NK-92 (cell line): ENCODE data around the gene GALNT11.

Source experiments
- DNase-seq: peaks from one replicate; lab custom pipeline; 2025; ENCODE audit not compliant: unreplicated experiment; lab: John Stamatoyannopoulos, UW

The GALNT11 gene

DNA sequence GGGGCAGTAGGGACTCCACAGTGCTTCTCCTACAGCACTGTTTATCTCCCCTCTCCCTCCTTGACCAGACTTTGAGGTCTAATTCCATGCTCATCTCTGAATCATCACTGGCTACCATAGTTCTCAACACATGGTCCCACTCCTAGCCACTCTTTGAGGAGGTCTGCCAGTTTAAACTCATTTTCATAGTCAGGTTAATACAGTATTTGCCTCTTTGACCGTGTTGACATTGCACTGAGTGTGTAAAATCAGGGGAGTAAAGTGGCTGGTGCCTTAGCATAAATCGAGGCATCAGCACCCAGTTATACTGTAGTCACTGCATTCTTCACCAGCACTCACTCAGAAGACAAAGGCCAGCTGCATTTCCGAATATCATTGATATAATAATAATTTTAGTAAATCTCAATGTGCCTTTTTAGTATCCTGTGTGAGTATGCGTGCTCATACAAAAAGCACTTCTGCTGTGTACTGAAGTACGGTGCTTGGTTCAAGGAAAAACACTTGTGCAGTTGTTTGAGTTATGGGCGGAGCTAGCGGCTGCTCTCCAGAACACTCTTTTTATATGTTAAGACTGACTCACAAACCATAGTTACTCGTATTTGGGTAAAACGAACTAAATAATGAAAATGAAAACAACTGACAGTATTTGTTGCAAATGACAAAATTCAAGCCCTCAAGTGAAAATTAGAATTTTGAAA lies 89.7 kb downstream of the GALNT11 start:
- no peak for DNase-seq

DNA sequence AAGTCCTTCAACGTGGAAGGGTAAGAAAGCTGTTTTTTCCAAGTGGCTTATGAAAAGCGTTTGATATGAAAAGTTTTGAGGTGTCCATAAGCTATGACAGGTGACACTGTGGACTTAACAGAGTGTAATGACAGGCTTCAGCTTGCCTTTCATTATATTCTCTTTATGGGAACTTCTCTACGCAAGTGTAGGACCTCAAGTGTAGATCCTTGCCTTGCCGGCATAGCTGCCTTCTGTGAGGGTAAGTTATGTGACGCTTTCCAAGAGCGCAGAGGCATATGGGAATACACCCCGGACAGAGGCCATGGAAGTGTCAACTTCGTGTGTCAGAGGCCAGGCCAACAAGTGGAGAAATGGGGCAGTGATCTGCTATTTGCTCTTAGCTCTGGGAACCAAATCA lies 91.9 kb downstream of the GALNT11 start:
- no peak for DNase-seq

DNA sequence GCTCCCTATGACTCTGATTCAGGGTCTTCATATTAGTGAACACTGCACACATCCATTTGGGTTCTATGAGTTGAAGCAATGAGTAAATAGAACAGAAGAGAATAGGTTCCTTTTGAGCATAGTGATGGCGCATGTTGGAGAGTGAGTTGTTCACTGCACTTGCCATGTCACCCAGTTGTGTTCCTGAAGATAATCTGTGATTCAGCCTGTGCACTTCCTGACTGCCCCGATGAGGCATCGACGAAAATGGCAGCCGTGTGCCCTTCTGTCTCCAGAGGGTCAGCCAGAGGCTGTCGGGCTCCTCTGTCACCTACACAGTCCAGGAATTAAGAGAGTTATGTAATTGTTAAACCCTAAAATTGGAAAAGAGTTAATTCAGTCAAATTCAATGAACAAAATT lies 94.7 kb downstream of the GALNT11 start:
- DNase-seq, result no peak

DNA sequence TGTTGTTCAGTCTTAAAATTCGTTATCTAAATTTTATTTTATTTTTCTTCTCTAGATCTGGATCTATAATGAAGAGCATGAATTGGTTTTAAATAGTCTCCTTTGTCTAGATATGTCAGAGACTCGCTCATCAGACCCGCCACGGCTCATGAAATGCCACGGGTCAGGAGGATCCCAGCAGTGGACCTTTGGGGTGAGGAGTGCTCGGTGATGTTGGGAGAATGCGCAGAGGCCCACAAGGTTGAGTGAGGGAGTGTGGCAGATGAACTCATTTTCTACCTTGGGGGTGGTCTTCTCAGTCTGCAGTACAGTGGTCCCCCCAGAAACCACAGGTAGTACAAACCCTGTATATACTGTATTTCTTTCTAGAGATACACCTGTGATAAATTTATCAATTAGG lies 95.3 kb downstream of the GALNT11 start:
- no peak for DNase-seq

DNA sequence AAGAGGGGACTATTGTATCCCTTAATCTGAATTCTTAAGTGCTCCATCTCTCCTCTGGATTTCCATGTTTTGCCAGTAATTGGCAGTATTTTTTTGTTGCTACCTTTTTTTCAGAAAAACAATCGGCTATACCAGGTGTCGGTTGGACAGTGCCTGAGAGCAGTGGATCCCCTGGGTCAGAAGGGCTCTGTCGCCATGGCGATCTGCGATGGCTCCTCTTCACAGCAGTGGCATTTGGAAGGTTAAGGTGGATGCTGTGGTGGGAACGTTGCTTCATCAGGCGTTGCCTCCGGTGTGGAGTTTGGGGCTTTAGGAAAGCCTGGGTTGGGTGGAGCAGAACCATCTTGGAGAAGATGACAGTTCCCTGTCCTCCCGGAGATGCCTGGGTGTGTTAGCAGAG lies 96.0 kb downstream of the GALNT11 start:
- no peak for DNase-seq

DNA sequence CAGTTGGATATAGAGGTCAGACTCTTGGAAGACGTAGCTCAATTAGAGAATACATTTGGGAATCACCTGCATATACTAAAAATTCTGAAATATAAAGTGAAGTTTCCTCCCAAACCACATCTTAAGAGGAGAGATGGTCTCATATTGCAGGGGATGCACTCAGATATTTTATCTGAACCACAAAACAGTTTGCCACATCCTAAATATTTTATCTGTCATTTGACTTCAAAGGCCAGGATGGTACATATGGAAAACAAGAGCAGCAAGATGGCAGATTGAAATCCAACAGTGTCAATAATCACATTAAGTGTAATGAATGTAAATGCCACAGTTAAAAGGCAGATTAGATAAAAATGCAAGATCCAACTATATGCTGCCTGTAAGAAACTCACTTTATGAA lies 97.1 kb downstream of the GALNT11 start:
- no peak for DNase-seq

DNA sequence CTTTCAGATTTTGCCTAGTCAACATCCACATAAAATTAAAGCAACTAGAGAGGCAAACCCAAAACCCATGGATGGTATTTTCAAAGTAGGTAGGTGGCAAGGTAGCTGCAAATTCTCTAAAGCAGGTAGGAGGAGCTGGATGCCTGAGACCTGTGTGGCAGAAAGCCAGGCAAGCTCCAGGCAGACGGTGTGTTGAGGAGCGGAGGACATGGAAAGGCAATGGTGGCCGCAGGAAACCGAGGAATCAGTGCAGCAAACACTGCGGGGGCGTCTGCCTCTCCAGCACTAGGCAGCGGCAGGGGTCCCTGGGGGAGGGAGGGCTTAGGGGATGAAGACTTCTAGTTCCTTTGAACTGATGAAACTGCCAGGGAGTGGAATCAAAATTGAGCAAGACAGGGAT lies 101.3 kb downstream of the GALNT11 start:
- no peak for DNase-seq

DNA sequence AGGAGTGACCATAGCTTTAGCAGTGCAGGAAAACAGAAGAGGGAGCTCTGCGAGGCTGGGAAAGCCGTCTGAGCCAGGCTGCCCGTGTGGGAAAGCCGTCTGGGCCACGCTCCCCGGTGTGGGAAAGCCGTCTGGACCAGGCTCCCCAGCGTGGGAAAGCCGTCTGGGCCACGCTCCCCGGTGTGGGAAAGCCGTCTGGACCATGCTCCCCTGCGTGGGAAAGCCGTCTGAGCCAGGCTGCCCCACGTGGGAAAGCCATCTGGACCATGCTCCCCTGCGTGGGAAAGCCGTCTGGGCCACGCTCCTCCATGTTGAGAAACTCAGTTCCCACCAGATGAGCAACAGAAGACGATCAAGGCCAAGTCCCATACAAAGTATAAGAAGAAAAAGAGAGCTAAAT lies 101.8 kb downstream of the GALNT11 start:
- DNase-seq, result no peak

DNA sequence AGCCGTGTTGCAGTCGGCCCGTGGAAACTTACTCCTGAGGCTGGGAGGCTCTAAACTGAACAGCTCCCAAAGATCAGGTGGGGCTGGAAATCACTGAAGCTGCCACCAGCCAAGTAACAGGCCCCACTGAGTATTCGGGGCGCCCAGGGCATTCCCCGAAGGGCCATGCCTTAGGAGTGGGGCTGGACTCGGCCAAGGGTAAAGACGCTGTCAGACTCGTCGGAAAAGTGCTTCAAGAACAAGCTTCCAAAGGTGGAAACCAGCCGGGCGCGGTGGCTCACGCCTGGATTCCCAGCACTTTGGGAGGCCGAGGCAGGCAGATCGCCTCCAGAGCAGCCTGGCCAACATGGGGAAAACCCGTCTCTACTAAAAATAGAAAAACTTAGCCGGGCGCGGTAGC lies 102.8 kb downstream of the GALNT11 start:
- no peak for DNase-seq

DNA sequence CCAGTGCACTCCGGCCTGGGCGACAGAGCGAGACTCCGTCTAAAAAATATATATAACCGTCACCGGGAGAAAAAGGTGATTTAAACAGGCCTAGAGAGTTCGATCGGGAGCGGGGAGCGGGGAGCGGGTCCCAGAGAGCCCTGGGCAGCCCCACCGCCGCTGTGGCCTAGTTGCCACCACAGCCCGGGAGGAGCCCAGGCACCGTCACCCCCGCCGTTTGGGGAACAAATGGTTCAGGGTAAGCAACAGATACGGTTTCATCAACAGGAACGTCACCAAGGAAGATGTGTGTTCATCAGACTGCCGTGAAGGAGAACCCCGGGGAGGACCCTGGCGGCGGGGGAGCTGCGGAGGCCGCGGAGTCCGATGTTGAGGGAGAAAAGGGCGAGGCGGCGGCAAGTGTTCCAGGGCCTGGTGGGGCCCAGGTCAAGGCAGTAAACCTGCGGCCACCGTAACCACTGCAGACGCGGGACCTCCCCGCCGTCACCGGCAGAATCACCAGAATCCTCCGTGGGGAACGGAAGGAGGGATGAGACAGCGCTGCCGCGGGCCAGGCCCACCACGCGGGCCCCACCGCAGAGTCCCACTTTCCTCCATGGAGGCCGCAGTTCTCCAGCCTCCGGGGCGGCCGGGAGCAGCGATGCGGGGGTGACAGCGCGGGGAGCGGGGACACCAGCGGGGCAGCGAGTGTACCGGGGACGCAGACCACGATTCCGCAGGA lies 103.4 kb downstream of the GALNT11 start:
- no peak for DNase-seq

DNA sequence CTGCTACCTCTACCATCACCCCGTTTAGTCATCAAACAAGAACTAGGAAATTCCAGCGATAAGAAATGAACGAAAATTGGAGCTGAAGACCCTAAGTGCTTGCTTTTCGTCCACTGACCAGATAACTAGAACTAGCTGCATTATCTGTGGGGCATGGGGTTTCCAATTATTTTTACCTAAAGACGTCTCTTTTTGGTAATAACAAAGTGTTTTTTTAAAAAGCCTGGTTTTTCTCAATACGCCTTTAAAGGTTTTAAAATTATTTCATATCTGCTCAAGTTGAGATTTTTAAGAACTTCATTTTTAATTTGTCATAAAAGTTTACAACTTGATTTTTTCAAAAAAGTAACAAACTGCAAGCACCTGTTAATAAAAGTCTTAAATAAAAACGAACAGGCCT lies 104.2 kb downstream of the GALNT11 start:
- no peak for DNase-seq

DNA sequence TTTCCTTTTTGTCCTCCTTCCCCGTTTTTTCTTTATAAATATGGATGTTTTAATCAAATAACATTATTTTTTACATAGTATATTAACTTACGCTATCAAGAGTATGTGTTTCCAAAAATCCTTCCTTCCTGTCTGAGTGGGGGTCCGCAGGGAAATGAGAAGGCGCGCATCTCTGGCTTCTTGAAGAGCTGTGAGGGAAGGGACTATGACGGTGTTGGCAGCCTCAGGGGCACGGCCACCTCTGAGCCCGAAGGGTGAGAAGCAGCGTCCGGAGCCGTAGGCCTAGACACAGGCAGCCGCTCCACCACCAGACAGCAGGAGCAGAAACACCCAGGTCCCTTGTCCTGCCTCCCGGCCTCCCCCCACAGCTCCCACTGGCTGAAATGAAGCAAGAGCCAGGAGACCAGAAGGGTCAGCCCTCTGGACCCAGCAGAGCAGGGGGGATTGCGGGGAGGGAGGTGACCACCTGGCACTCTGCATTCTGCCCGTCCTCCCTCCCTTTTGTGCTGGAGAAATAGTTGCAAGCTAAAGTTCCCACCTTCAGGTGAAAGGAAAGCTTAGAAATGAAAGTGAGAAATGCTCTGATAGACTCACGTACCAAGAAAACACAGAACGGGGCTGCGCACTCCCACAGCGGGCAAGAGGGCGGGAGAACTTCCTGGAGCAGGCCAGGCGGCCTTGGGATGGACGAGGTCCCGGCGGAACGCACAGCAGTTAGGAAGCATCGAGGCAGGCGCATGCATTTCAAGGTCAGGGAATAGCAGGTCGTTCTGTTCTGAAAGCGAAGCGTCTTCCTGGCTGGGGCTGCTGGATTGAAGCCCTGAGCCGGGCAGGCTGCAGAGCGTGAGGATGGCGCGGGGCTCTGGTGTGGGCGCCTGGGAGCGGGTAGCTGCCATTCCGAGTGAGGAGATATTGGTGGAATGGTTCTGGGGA lies 105.5 kb downstream of the GALNT11 start:
- DNase-seq, result no peak

DNA sequence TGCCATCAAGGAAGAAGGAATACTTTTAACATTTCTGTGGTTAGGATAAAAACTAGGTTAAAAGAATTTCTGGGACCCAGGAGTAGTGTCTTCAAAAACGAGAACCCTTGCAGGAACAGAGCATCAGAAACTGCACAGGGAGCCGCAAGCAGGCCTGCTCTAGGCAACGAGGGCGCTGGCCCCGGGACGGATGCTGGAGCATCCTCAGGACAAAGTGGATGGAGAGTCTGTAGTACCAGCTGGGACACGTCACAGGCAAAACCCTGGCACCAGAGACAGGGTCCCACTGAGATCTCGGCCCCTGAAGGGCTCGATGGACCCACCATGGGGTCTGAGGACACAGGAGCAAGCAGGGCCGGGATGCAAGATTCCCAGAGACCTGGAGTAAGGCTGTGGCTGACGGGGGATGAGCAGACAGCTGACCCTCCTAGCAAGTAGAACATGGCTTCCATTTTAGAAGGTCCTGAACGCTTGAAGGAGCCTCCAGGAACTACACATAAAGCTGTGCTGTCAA lies 106.6 kb downstream of the GALNT11 start:
- no peak for DNase-seq

DNA sequence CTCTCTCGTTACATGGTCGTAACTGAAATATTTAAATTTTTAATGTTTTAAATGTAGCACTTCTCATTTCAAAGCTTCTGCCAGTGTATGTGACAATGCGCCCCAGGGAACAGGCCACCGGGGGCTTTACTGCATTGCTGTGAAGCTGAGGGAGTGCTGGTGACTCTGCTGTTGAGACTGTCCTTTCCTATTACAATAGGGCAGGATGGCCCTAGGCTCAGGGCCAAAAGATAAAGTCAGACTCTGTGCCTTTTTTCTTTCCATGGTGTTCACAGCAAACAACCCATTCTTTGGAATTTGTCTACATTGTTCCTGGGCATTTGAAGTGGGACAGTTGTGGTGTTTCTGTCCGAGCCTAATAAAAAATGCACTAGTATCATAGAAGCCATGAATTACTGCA lies 107.3 kb downstream of the GALNT11 start:
- DNase-seq, result no peak

DNA sequence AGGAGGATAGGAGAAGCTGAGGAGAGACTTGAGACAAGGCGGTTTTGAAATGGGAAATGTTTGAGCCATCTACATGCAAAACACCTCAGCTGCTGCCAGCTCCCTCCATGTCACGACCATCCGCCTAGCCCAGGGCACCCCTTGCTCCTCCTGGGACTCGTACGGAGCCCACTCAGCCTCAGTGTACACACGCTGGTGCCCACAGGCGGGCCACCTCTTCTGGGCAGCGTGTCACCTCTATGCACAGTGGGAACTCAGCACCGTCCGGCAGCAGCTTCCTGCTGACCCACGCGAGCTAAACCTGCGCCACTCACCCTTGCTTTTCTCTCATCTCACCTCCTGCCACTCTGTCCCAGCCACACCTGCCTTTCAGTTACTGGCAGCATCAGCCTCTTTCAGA lies 108.3 kb downstream of the GALNT11 start:
- DNase-seq, result no peak

DNA sequence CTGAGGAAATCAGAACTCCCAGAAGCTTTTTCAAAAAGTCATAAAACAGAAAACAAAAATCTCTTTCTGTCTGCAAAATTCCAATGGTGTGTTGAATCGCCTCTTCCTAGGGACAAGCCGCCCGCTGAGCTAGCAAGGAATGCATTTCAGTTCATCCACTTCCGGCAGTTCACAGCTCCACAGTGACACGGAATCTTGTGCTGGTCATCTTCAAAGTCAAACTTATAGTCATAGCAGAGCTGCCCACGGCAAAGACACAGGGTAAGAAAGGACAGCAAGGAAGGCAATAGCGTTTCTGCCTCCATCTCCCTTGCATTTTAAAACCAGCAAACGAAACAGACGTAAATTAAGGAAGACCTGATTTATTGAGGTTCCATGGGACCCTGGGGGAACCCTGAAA lies 111.2 kb downstream of the GALNT11 start:
- no peak for DNase-seq

DNA sequence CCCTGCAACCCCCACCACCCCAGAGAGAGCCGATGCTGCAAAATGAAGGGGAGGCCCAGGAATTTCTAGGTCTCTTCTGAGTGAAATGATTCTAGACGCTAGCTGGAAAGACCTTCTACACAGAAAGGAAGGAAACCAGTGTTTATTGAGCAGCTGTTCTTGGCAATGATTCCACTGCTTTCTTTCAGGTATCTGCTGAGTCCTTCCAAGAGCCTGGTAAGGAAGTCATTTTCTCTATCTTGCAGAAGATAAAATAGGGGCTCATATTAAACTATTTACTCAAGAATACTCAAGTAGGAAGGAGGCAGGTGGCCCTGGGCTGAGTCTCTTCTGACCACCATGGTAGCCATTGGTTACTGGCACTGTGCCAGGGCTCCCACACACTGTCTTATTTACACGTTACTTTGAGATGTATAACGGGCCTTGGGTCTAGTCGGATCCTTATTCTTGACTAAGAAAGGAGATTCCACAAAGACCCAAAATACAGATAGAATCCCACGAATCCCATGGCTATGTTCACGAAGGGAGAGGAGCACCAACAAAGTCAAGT lies 112.1 kb downstream of the GALNT11 start:
- DNase-seq, result no peak

DNA sequence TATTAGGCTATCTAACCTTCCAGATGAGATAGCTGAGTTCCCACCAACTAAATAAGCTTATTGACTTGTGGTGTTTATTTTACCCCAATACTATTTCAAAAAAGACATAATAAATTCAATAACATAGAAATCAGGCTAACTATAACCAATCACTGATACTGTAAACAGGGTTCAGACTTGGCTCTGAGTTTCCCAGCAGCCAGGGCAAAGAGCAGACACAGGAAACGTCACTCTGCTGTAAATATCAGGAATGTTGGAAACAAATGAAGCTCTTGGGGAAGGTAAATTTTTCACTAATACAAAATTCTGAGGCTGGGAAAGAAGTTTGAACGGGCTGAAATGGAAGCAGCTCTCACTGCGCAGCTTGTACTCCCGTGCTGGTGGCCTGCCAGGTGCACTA lies 114.6 kb downstream of the GALNT11 start:
- DNase-seq, result no peak

DNA sequence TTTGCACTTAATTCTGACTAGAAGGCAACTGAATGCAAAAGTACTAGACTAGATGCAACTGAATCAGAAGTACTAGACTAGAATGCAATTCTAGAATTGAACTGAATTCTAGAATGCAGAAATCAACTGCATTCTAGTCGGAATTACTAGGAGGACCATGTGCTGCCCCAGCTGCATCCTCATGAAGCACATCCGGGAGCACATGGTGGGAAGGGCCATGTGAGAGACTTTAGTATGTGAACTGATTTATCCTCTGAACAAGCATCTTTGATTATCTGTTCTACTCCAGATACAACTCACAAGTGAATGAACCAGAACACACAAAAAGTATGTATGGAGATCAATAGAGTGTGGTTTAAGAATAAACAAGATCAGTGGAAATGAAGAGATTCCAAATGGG lies 115.1 kb downstream of the GALNT11 start:
- DNase-seq, result no peak

DNA sequence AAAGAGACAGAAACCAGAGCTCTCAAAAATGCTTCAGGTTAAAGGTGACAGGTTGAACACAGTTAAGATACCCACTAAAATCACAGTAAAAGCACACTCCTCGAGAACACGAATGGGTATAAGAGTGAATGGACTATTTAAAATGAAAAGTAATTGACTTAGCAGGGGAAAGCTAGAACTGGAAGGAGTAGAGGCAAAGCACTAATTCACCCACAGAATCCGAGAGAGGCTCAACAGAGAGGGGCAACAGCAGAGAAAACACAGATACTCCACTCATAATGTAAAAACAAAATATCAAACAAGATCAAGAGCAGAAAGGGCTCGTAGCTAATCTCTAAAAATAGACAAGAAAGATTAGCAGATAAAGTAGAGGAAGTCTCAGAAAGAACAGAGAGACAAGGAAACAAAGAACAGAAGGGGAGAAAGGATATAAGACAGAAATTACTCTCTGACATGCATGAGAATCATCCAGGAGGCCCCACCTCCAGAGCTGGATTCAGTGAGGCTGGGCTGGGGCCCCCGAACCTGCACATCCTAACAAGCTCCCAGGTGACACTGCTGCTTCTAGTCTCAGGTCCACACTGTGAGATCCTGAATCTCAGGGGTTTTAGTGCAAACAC lies 117.6 kb downstream of the GALNT11 start:
- DNase-seq, result no peak
